Lower lobe of right lung (tissue), 2 donors: ENCODE results near the gene ARNT2. TPM values are rescaled to one million over a fixed set of nuclear protein-coding genes. Genes with fewer than 3 reads are reported as not detected.

Experiments
- ATAC-seq, 2 donors: fragments of 200-7000 bp; cut with Tn5 transposase; one replicate each; pipeline ENCODE4 v1.9.1; 2020 to 2022; ENCODE audit warnings: mild to moderate bottlenecking in 2 of 2, moderate library complexity in 2 of 2
- DNase-seq: peaks from one replicate; pipeline ENCODE4 v3.0.0-alpha.2; 2020
- H3K27ac ChIP-seq: fragments of 200-600 bp; one replicate; pipeline ENCODE4 v1.8.0; 2022
- H3K27me3 ChIP-seq: fragments of 200-600 bp; one replicate; pipeline ENCODE4 v1.8.0; 2022; ENCODE audit warnings: low read depth
- H3K36me3 ChIP-seq: fragments of 200-600 bp; one replicate; pipeline ENCODE4 v1.8.0; 2022; ENCODE audit warnings: mild to moderate bottlenecking
- H3K4me1 ChIP-seq: fragments of 200-600 bp; one replicate; pipeline ENCODE4 v1.8.0; 2022
- H3K4me3 ChIP-seq: fragments of 200-600 bp; one replicate; pipeline ENCODE4 v1.8.0; 2022; ENCODE audit warnings: mild to moderate bottlenecking
- H3K9me3 ChIP-seq: fragments of 200-600 bp; one replicate; pipeline ENCODE4 v1.8.0; 2022
- intact Hi-C: fragments of 100-400 bp; cut with DNase I; formaldehyde crosslinking; loops from one replicate; pipeline ENCODE4 v1.11.0; 2022
- total RNA-seq: library from RNA; stranded (reverse); fragmentation: NEBNext Ultra II Directional; extraction: Animal tissue kit (Norgen Biotek cat#: 25700); gene quantifications from one replicate; pipeline ENCODE4 v1.2.1, GENCODE V29; 2021
- TF ChIP-seq, protein P1 (sequence below): fragments of 200-600 bp; IDR thresholded peaks from one replicate; pipeline ENCODE4 v1.8.0; 2022; ENCODE audit warnings: antibody characterized with exemption, mild to moderate bottlenecking
- donor health status: DM: no; HTN: yes; CAD: no; lungs with severe emphysema.

ARNT2 gene
- total RNA-seq, 1 donor from 2014 or later = 11.4 TPM

DNA sequence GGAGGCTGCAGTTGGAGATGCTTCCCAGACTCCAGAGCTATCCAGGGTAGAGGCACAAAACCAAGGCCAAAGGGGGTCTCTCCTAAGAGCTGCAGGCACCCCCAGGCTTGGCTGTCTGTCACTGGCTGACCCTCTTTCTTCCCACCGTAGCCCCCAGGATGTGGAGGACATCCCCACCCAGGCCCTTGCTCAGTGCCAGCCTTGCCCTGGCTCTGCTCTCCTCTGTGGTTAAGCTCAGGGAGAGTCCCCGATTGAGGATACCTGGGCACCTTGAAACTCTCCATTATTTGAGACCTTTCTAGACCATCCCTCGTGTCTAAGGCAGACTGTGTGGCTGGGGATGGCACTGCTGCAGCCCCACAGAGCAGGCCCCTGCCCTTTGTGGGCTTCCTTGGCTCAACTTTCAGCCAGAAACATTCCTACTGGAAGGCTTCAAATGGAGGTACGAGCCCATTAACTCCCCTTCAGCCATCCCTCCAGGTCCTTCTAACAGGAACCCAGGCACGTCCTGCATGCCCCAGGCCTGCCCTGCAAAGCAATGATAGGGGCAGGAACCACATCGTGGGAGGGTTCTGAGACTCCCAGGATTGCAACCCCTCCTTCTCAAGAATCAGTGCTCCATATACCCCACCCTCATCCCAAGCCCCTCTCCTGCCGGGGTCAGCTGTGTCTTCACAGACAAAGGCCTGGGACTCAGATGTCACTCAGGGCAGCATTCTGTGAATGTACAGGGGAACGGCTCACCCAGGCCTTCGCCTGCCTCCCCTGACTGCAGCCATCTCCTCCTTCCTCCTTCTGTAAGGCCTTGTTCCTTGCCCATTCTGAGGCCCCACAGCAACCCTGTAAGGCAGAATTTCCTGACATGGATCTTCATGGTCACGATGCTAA, 188.0 kb downstream of the ARNT2 start:
- TF ChIP-seq, protein P1, sequence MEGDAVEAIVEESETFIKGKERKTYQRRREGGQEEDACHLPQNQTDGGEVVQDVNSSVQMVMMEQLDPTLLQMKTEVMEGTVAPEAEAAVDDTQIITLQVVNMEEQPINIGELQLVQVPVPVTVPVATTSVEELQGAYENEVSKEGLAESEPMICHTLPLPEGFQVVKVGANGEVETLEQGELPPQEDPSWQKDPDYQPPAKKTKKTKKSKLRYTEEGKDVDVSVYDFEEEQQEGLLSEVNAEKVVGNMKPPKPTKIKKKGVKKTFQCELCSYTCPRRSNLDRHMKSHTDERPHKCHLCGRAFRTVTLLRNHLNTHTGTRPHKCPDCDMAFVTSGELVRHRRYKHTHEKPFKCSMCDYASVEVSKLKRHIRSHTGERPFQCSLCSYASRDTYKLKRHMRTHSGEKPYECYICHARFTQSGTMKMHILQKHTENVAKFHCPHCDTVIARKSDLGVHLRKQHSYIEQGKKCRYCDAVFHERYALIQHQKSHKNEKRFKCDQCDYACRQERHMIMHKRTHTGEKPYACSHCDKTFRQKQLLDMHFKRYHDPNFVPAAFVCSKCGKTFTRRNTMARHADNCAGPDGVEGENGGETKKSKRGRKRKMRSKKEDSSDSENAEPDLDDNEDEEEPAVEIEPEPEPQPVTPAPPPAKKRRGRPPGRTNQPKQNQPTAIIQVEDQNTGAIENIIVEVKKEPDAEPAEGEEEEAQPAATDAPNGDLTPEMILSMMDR = no peak
- H3K27ac ChIP-seq = no peak overlapping the region
- no peaks in the 10 kb centered on the region for H3K36me3 ChIP-seq
- no peak overlapping the region for H3K4me3 ChIP-seq
- no peaks in the 10 kb centered on the region for H3K27me3 ChIP-seq
- ATAC-seq (no peak), DNase-seq (no peak)
- no peaks in the 10 kb centered on the region for H3K9me3 ChIP-seq
- no peaks in the 10 kb centered on the region for H3K4me1 ChIP-seq
- intact Hi-C loops = no loop called here

- TF ChIP-seq, protein P1 = no peak
- DNase-seq = no peak
Measured at GRCh38 chr15:80593486-80594030, 189.4 kb downstream of the ARNT2 start.

DNA sequence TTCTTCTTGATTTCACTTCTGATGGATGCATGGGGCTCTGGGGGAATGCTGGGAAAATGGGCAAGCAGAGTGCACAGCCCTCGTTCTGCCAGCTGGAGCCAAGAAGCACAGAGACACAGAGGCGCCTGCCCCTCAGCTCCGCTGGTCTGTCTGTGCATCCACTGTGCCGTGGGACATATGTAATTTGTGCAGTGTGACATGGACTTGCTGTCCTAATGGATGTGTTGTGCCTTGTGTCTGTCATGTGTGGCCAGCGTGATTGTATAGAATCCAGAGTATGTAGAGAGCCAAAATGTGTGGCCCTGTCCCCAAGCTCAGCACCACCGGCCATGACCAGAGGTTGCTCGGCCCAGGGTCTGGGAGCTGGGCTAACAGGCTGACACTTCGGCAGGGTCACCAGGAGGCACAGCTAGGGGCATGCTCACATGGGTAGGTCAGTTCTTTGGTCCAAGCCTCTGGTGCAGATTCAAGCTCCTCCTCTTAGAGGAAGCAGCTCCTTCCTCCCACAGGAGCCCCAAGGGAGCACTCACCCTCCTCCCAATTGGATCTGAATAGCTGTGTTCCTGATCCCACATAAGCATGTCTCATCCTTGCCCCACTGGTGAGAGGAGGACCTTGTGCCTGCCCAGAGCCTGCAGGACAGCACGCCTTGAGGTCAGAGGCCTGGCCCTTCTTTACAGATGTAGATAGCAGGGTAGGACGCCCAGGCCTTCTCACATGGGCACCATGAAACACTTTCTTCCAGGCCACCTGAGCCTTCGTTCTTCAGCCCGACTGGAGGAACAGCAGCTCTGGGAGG, 190.1 kb downstream of the ARNT2 start:
- ATAC-seq (no peak), DNase-seq (no peak)
- Histone ChIP-seq H3K4me3 (no peak overlapping the region), H3K4me1 (no peaks in the 10 kb centered on the region), H3K36me3 (no peaks in the 10 kb centered on the region), H3K9me3 (no peaks in the 10 kb centered on the region), H3K27me3 (no peaks in the 10 kb centered on the region), H3K27ac (no peak overlapping the region)
- intact Hi-C loops = no loop called here
- TF ChIP-seq, protein P1 = no peak

More at GRCh38 chr15:80593486-80594030, 189.4 kb downstream of the ARNT2 start:
- H3K36me3 ChIP-seq = no peaks in the 10 kb centered on the region
- H3K9me3 ChIP-seq = no peaks in the 10 kb centered on the region
- H3K27me3 ChIP-seq = no peaks in the 10 kb centered on the region
- H3K4me3 ChIP-seq = no peak overlapping the region
- ATAC-seq = no peak
- intact Hi-C loops = no loop called here
- no peaks in the 10 kb centered on the region for H3K4me1 ChIP-seq
- H3K27ac ChIP-seq = no peak overlapping the region

DNA sequence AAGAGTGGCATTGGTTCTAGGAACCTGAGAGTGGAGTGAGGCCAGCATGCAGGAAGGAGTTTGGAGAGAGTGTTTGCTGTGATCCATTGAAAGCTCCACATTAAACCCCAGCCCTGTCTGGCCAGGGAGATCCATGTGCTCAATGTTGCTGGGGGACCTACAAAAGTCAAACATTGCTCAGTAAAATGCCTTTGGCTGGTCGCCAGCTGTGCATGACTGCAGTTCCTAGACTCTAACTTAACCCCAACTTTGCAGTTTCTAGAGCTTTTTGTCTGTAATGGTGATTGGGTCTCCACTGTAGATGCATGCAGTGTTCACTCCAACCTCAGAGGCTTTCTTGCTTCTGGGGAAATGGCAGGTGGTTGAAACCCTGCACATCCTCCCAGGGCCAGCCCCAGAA, 191.2 kb downstream of the ARNT2 start:
- Histone ChIP-seq H3K4me1 (no peaks in the 10 kb centered on the region), H3K36me3 (no peaks in the 10 kb centered on the region), H3K27me3 (no peaks in the 10 kb centered on the region), H3K9me3 (no peaks in the 10 kb centered on the region), H3K4me3 (no peak overlapping the region), H3K27ac (no peak overlapping the region)
- ATAC-seq (no peak), DNase-seq (no peak)
- TF ChIP-seq, protein P1 = no peak
- intact Hi-C loops = no loop called here

DNA sequence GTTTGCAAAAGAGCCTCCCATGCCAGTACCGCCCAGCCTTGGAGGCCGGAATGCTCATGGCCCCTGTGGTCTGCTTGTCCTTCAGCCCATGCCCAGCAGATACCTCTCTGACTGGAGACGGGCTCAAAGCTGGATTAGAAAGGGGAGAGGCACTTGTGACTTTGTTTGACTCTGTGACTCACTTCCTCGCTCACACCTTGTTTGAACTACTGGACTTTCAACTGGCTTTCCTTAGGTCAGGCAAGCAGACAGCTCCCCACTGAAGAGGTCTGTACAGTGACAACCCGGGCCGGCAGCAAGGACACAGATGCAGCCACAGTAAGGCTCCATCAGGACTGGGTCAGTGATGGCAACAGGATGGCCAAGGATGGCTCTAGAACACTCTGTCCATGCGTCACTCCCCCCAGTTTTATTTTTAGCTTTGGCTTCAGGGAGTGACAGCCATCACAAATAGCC, 192.4 kb downstream of the ARNT2 start:
- H3K9me3 ChIP-seq = no peaks in the 10 kb centered on the region
- H3K4me1 ChIP-seq = no peaks in the 10 kb centered on the region
- ATAC-seq = no peak
- no peak for DNase-seq
- H3K36me3 ChIP-seq = no peaks in the 10 kb centered on the region
- intact Hi-C loops = no loop called here
- TF ChIP-seq, protein P1 = no peak
- no peak overlapping the region for H3K4me3 ChIP-seq
- no peaks in the 10 kb centered on the region for H3K27me3 ChIP-seq
- H3K27ac ChIP-seq = no peak overlapping the region
